ENCODE data around the gene CHMP2B.

GRCh38 chr3:87218560-87218959 is 8.5 kb upstream of the CHMP2B start:
- TF ChIP-seq CTCF (tag by site-specific recombination; IDR thresholded peaks at IDR 0.05) = no peak
- TF ChIP-seq, protein P1, sequence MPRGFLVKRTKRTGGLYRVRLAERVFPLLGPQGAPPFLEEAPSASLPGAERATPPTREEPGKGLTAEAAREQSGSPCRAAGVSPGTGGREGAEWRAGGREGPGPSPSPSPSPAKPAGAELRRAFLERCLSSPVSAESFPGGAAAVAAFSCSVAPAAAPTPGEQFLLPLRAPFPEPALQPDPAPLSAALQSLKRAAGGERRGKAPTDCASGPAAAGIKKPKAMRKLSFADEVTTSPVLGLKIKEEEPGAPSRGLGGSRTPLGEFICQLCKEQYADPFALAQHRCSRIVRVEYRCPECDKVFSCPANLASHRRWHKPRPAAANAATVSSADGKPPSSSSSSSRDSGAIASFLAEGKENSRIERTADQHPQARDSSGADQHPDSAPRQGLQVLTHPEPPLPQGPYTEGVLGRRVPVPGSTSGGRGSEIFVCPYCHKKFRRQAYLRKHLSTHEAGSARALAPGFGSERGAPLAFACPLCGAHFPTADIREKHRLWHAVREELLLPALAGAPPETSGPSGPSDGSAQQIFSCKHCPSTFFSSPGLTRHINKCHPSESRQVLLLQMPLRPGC (tag by site-specific recombination; IDR thresholded peaks at IDR 0.05) = no peak
- TF ChIP-seq, protein P2, sequence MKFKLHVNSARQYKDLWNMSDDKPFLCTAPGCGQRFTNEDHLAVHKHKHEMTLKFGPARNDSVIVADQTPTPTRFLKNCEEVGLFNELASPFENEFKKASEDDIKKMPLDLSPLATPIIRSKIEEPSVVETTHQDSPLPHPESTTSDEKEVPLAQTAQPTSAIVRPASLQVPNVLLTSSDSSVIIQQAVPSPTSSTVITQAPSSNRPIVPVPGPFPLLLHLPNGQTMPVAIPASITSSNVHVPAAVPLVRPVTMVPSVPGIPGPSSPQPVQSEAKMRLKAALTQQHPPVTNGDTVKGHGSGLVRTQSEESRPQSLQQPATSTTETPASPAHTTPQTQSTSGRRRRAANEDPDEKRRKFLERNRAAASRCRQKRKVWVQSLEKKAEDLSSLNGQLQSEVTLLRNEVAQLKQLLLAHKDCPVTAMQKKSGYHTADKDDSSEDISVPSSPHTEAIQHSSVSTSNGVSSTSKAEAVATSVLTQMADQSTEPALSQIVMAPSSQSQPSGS (tag by site-specific recombination; IDR thresholded peaks at IDR 0.05; ENCODE audit: low read depth) = no peak
- TF ChIP-seq, protein P3, sequence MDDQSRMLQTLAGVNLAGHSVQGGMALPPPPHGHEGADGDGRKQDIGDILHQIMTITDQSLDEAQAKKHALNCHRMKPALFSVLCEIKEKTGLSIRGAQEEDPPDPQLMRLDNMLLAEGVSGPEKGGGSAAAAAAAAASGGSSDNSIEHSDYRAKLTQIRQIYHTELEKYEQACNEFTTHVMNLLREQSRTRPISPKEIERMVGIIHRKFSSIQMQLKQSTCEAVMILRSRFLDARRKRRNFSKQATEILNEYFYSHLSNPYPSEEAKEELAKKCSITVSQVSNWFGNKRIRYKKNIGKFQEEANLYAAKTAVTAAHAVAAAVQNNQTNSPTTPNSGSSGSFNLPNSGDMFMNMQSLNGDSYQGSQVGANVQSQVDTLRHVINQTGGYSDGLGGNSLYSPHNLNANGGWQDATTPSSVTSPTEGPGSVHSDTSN (CRISPR knock-in tag; IDR thresholded peaks at IDR 0.05) = no peak
- no peak for TF ChIP-seq ZBTB10 (tag by site-specific recombination; IDR thresholded peaks at IDR 0.05)
- no peak for TF ChIP-seq PATZ1 (tag by site-specific recombination; IDR thresholded peaks at IDR 0.05)
- no peak for TF ChIP-seq ZNF548 (tag by site-specific recombination; IDR thresholded peaks at IDR 0.05)
- TF ChIP-seq ZNF530 (tag by site-specific recombination; IDR thresholded peaks at IDR 0.05; ENCODE audit: low read depth) = no peak
- TF ChIP-seq ZSCAN18 (tag by site-specific recombination; IDR thresholded peaks at IDR 0.05) = no peak
- no peak for TF ChIP-seq ZNF274 (IDR thresholded peaks at IDR 0.05; ENCODE audit: low read length)
- TF ChIP-seq ZNF274 (tag by site-specific recombination; IDR thresholded peaks at IDR 0.05; ENCODE audit: borderline replicate concordance) = no peak
- no peak for TF ChIP-seq ZNF670 (tag by site-specific recombination; IDR thresholded peaks at IDR 0.05; ENCODE audit: low read depth)
- no peak for TF ChIP-seq ZNF140 (tag by site-specific recombination; IDR thresholded peaks at IDR 0.05)
